HepG2 (cell line): ENCODE measurements around the gene SMAD6. TPM values are rescaled to one million over a fixed set of nuclear protein-coding genes. Genes with fewer than 3 reads are reported as not detected.

Experiments
- ATAC-seq: fragments of 200-7000 bp; cut with Tn5 transposase; 3 replicates; pipeline ENCODE4 v1.9.1; 2020; ENCODE audit warnings: mild to moderate bottlenecking, moderate library complexity
- BruUV-seq: library from RNA; stranded (reverse); fragments of 400-500 nt; replicated peaks from 2 replicates; lab custom pipeline; 2021; lab: Mats Ljungman, UMichigan
- CTCF ChIA-PET: fragments of 300-600 bp; formaldehyde crosslinking; extraction: SDS; loops from one replicate; lab custom pipeline; 2021; ENCODE audit warnings: low total read pairs, inconsistent platforms, low intra/inter-chr PET ratio; lab: Yijun Ruan, JAX
- POLR2A ChIA-PET: fragments of 350-600 bp; sonication (Branson Sonifier 250); formaldehyde crosslinking; loops from one replicate; lab custom pipeline; 2020; ENCODE audit warnings: antibody characterized with exemption, inconsistent platforms; lab: Yijun Ruan, JAX
- DNase-seq: peaks from one replicate; pipeline ENCODE4 v3.0.0-alpha.2; 2015; ENCODE audit warnings: low spot score
- FAIRE-seq: peaks from 3 replicates; lab custom pipeline; 2011; peaks lifted over from hg19 to GRCh38; lab: Jason Lieb, UNC
- H2AFZ ChIP-seq: one replicate; pipeline ENCODE4 v1.6.1; 2011; ENCODE audit warnings: low read length, inconsistent platforms
- H3K27ac ChIP-seq: fragments of 300-600 bp; 3 replicates; pipeline ENCODE4 v1.8.0; 2011; ENCODE audit warnings: mixed run types, mild to moderate bottlenecking, mixed read lengths, low read length, inconsistent platforms; ENCODE audit not compliant: insufficient read depth; ENCODE audit errors: extremely low read length
- H3K27me3 ChIP-seq, 2 experiments: fragments of 200-600 bp in 1 of 2; 2 replicates in 1 of 2; 3 replicates in 1 of 2; pipeline versions ENCODE4 v1.6.0 to v1.8.0; 2011; ENCODE audit warnings: low read length in 2 of 2, mild to moderate bottlenecking in 2 of 2, moderate library complexity in 2 of 2, inconsistent platforms in 1 of 2; ENCODE audit not compliant: insufficient read depth in 2 of 2, control insufficient read depth in 1 of 2
- H3K36me3 ChIP-seq, 2 experiments: fragments of 200-600 bp in 1 of 2; replicated peaks in 1 of 2; 2 replicates in 1 of 2; 3 replicates in 1 of 2; pipeline versions ENCODE4 v1.5.1 to v1.8.0; 2011; ENCODE audit warnings: low read length in 2 of 2, inconsistent platforms in 1 of 2; ENCODE audit not compliant: insufficient read depth in 2 of 2, control insufficient read depth in 1 of 2
- H3K4me1 ChIP-seq: 2 replicates; pipeline ENCODE4 v1.5.1; 2012; ENCODE audit warnings: low read length, inconsistent platforms; ENCODE audit not compliant: insufficient read depth
- H3K4me2 ChIP-seq: 2 replicates; pipeline ENCODE4 v1.6.0; 2011; ENCODE audit warnings: low read depth, low read length, inconsistent platforms
- H3K4me3 ChIP-seq, 3 experiments: fragments of 200-600 bp in 1 of 3; sonication (generic), shearing (Covaris generic) in 1 of 3; replicated peaks in 1 of 3; 2 replicates each; pipeline ENCODE4 v1.5.1; 2011 to 2016; ENCODE audit warnings: low read length in 3 of 3, inconsistent platforms in 2 of 3, low read depth in 2 of 3, mild to moderate bottlenecking in 2 of 3, control low read depth in 1 of 3, mixed read lengths in 1 of 3; ENCODE audit not compliant: insufficient read depth in 1 of 3
- H3K79me2 ChIP-seq: one replicate; pipeline ENCODE4 v1.6.1; 2011; ENCODE audit warnings: low read length, inconsistent platforms; ENCODE audit not compliant: insufficient read depth
- H3K9ac ChIP-seq: 2 replicates; pipeline ENCODE4 v1.6.0; 2011; ENCODE audit warnings: mild to moderate bottlenecking, low read depth, low read length, inconsistent platforms; ENCODE audit not compliant: insufficient read depth
- H3K9me3 ChIP-seq: 2 replicates; pipeline ENCODE4 v1.5.1; 2012; ENCODE audit warnings: mild to moderate bottlenecking, low read length
- H4K20me1 ChIP-seq: 2 replicates; pipeline ENCODE4 v1.6.0; 2011; ENCODE audit warnings: inconsistent platforms, mild to moderate bottlenecking, low read length, moderate library complexity; ENCODE audit not compliant: insufficient read depth
- ATF7-NPFF ChIP-seq: sonication (generic); formaldehyde crosslinking; IDR thresholded peaks from 2 replicates; pipeline ENCODE4 v1.8.1; 2023; ENCODE audit warnings: mild to moderate bottlenecking, low read depth, missing genetic modification reagents, moderate library complexity
- CHD2 ChIP-seq: IDR thresholded peaks from 2 replicates; pipeline ENCODE4 v1.6.1; 2011; ENCODE audit warnings: low read depth, low read length, improper control_type of control experiment
- ELF4 ChIP-seq: sonication (generic); formaldehyde crosslinking; IDR thresholded peaks from 2 replicates; pipeline ENCODE4 v1.5.0; 2020; ENCODE audit warnings: missing genetic modification reagents, mild to moderate bottlenecking, moderate library complexity, borderline replicate concordance
- ERF ChIP-seq: IDR thresholded peaks from 2 replicates; pipeline ENCODE4 v1.6.1; 2018; ENCODE audit warnings: missing biosample characterization, missing genetic modification reagents
- KLF13 ChIP-seq: sonication (generic); formaldehyde crosslinking; IDR thresholded peaks from 2 replicates; pipeline ENCODE4 v1.4.0; 2020; ENCODE audit warnings: mild to moderate bottlenecking, missing genetic modification reagents
- POLR2G ChIP-seq: fragments of 200-400 bp; formaldehyde crosslinking; IDR thresholded peaks from 2 replicates; pipeline ENCODE4 v1.6.1; 2018; ENCODE audit warnings: mild to moderate bottlenecking, low read depth, low read length, moderate library complexity
- ZMYM3 ChIP-seq: sonication (generic); formaldehyde crosslinking; IDR thresholded peaks from 2 replicates; pipeline ENCODE4 v1.5.1; 2020; ENCODE audit warnings: mild to moderate bottlenecking, missing genetic modification reagents
- ZNF281 ChIP-seq: sonication (generic); formaldehyde crosslinking; IDR thresholded peaks from 2 replicates; pipeline ENCODE4 v1.4.0; 2020; ENCODE audit warnings: missing genetic modification reagents, borderline replicate concordance
- ZNF382 ChIP-seq: sonication (generic); formaldehyde crosslinking; IDR thresholded peaks from 2 replicates; pipeline ENCODE4 v1.5.0; 2020; ENCODE audit warnings: missing genetic modification reagents, mild to moderate bottlenecking, borderline replicate concordance
- ZNF614 ChIP-seq: IDR thresholded peaks from 2 replicates; pipeline ENCODE4 v1.6.1; 2018; ENCODE audit warnings: missing biosample characterization, missing genetic modification reagents, inconsistent platforms, borderline replicate concordance
- WGBS: methylation state at CpG from one replicate; pipeline ENCODE4 v1.1.6; 2017; ENCODE audit warnings: low lambda C conversion rate; 5-methylcytosine and 5-hydroxymethylcytosine counted together
- in situ Hi-C: cut with HindIII; loops from 2 replicates; pipeline ENCODE4 v1.10.0; 2017; ENCODE audit warnings: low pct_unique_long_range_greater_than_20kb; ENCODE audit not compliant: extremely low pct_ligation_motif_present
- intact Hi-C: fragments of 100-400 bp; cut with micrococcal nuclease; formaldehyde crosslinking; loops from one replicate; pipeline ENCODE4 v1.10.0; 2022; ENCODE audit not compliant: unreplicated experiment
- polyA plus RNA-seq, 8 experiments: library from polyadenylated mRNA; depleted of rRNA in 3 of 8; stranded (reverse) in 7 of 8; unstranded in 1 of 8; fragments of >200 nt; fragmentation: Illumina TruSeq in 4 of 8; extraction: Trizol in 4 of 8; gene quantifications; 2 replicates each; pipeline versions ENCODE4 v1.2.1 to v1.2.3, GENCODE V29; 2011 to 2016; ENCODE audit warnings: low read depth in 4 of 8, missing spikeins in 1 of 8, mixed read lengths in 1 of 8; ENCODE audit not compliant: insufficient read depth in 1 of 8
- total RNA-seq, 5 experiments: library from RNA; depleted of rRNA; stranded (reverse); fragments of >200 nt; fragmentation: Illumina TruSeq; extraction: Trizol; gene quantifications; 2 replicates each; pipeline ENCODE4 v1.2.3, GENCODE V29; 2016; ENCODE audit warnings: low read depth in 1 of 5

The SMAD6 gene
- total and polyA plus RNA-seq, 2 of the 13 experiments (the other 11 are each of a cell fraction or from before 2014, with no cell fraction given): 3.3 to 4.4 TPM

DNA sequence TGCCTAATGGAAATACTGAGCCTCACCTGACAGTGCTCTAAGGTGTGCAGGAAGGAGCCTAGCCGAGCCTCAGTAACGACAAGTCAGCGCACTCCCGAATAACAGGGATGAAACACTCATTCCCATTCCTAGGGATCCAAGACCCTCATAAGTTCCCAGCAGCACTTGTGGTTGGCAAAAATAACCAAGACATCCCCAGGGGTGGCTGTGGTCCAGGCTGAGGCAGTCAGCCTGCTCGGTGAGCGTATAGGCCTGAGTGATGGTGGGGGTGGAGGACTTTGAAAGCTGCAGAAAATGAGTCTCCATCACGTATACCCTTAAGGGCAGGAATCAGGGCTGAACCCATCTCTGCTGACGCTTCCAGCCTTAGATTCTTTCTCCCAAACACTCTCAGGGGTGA lies 120.1 kb downstream of the SMAD6 start:
- Histone ChIP-seq H3K9me3 (no peaks in the 10 kb centered on the region), H3K4me2 (no peak overlapping the region), H4K20me1 (no peaks in the 10 kb centered on the region), H3K79me2 (no peaks in the 10 kb centered on the region), H3K9ac (no peak overlapping the region), H3K36me3 (no peaks in the 10 kb centered on the region), H3K27ac (no peak overlapping the region), H2AFZ (no peak overlapping the region), H3K4me3 (no peak overlapping the region), H3K27me3 (peaks cover 14 to 45% of the 10 kb centered on the region in 2 experiments), H3K4me1 (no peaks in the 10 kb centered on the region)
- TF ChIP-seq ZNF614 (CRISPR knock-in tag) (no peak), CHD2 (no peak), KLF13 (CRISPR knock-in tag) (no peak)
- BruUV-seq: no TSS peak
- in situ Hi-C loops: no loop called here
- FAIRE-seq: no peak
- no peak for DNase-seq
- no peak for ATAC-seq
- ChIA-PET CTCF (no interaction called here), POLR2A (no interaction called here)
- intact Hi-C loops: no loop called here
- WGBS: 73% methylated on average over 8 of the region's 8 CpGs

- no peak for FAIRE-seq
- Histone ChIP-seq H3K4me1 (no peaks in the 10 kb centered on the region), H3K27me3 (peaks cover 14 to 49% of the 10 kb centered on the region in 2 experiments), H3K27ac (no peak overlapping the region), H2AFZ (no peak overlapping the region), H3K9ac (no peak overlapping the region), H3K4me3 (no peak overlapping the region), H3K79me2 (no peaks in the 10 kb centered on the region), H3K9me3 (no peaks in the 10 kb centered on the region), H4K20me1 (no peaks in the 10 kb centered on the region), H3K4me2 (no peak overlapping the region), H3K36me3 (no peaks in the 10 kb centered on the region)
- TF ChIP-seq ZNF382: no peak
- no peak for TF ChIP-seq ELF4 (CRISPR knock-in tag)
- no peak for TF ChIP-seq ERF (CRISPR knock-in tag)
- TF ChIP-seq ATF7-NPFF (CRISPR knock-in tag): no peak
- no peak for TF ChIP-seq POLR2G
- TF ChIP-seq ZMYM3 (CRISPR knock-in tag): no peak
- no peak for TF ChIP-seq ZNF281 (CRISPR knock-in tag)
- WGBS: 37% methylated on average over 4 of the region's 4 CpGs
- CTCF ChIA-PET: no interaction called here
- ATAC-seq: no peak
- in situ Hi-C loops (no loop called here), intact Hi-C loops (no loop called here)
- no TSS peak for BruUV-seq
- POLR2A ChIA-PET: no interaction called here
- no peak for DNase-seq
Measured at GRCh38 chr15:66822576-66822975, 120.5 kb downstream of the SMAD6 start.
